Measurements from ENCODE around the gene HEBP2. TPM values are rescaled to one million over a fixed set of nuclear protein-coding genes. Genes with fewer than 3 reads are reported as not detected.
"Not testable (repeated sequence)": the region's sequence is repeated elsewhere in the genome, so short reads cannot be mapped to it uniquely, and the experiment has no call there.

Gene HEBP2
- polyA plus RNA-seq, 1 donor: 46.7 TPM

DNA sequence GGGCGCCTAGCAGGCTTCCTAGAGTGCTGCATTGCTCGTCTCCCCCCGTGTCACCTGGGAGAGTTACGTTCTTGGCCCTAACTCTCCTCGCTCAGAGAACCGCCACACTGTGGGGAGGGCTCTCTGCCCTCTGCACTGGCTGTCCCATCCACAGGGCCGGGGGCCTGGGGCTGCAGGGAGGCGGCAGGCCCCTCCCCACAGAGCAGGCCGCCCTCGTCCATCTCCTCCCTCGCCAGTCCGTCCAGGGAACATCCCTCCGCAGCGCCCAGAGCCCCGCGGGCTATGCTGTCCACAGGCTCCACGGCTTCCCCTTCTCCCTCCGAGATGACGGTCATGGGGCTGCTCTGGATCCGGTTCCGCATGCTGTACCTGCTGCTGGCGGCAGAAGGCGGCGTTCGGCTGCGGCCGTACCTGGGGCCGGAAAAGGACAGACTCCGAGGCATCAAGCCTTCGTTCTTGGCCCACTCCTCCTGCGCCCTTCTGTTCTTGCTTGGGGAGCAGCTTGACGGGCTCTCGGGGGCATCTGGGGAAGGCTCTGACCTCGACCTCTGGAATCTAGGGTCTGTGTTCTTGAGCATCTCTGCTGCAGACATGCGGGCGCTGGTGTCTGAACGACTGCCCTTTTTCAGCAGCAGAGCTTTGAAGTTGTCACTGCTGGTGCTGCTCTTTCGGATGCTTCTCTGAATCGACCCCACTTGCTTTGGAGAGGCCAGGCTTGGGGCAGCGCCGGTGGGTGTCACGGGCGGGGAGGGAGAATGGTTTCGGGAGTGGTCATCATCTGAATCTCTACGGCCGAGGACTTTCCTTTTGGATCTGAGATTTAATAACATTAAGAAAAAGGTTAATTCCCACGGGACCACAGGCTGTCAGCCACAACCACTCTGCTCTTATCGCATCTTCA lies 20.2 kb downstream of the HEBP2 start:
- no peak for DNase-seq (ENCODE audit: low read depth)

DNA sequence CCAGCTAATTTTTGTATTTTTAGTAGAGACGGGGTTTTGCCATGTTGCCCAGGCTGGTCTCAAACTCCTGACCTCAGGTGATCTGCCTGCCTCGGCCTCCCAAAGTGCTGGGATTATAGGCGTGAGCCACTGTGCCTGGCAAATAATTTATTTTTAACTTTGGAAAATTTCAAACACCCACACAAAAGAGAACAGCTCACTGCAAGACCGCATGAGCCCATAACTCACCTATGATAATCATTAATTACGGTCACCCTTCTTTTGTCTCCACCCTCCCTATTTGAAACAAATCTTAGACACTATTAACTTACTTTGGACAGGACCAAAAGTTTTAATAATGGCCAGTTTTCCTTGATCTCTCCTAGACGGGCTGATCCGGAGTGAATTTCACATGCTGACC lies 21.2 kb downstream of the HEBP2 start:
- DNase-seq (ENCODE audit: low read depth): not testable (repeated sequence)

DNA sequence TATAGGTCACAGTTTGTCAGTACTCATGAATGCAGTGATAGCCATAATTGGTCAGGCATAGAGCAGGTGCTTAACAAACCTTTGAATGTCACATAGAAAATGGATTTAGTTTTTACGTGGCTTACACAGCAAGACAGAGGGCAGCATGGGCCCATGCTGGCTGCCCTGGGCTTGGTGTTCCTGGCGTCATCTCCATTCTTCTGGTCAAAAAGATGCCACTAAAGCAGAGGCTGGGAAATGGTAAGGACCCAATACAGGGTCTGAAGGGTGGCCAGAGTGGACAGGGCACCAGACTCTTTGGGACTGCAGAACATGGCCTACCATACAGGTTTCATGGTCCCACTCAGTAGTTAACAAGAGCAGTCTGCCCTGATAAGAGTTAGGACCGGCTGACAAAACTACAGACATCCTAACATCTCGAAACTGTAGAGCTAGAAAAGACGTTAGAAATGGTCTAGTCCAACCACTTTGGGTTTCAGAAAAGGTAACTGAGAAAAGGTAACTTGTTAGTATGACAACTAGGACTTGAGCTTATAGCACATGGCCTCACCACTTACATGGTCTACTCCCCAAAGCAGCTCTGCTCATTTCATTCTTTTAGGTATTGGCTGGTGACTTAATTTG lies 22.6 kb downstream of the HEBP2 start:
- DNase-seq (ENCODE audit: low read depth): no peak

DNA sequence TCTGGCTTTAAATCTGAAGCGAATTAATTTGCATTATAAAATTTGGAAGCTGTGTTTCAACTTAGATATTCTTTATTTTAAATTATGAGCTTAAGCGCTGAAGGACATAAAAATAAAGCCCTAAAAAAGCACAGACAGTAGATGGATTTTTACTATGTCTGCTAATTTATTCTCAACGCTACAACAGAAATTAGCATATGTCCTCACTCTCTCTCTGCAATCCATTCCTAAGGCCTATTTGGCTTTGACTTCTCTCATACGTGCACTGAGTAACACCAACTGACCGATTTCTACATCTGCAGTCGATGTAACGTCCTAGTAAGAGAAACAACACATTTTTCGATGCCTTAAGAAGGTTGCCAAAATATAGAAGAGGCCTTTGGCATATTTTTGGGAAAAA lies 23.7 kb downstream of the HEBP2 start:
- DNase-seq (ENCODE audit: low read depth): no peak

DNA sequence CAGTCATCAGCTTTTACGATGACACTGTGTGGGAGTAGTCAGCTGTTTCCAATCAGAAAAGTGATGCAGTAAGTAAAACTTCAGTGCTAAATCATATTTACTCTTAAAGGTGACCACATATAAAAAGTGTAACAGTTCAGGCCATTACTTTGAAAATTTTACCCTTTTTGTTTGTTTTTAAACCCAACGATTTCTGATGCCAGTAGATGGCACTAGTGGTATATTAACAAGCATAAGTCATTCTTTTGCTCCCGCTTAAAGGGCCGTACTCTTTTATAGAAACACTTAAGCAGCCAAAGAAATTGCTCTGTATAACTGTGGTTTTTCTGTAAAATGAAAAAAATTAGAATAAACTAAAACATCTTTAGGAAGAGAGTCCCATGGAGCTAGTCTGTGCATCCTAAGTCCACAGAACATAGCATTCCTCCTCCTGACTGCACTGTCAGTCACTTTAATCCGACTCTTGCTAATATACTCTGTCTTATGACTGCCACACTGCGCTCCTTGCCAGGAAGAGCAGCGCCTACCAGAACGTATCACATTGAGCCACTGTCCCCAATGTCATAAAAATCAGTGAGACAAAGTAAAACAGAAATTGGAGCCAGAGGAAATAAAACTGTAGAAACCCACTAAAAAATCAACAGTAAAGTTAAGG lies 25.0 kb downstream of the HEBP2 start:
- peak; percentile 36 for DNase-seq (ENCODE audit: low read depth)

DNA sequence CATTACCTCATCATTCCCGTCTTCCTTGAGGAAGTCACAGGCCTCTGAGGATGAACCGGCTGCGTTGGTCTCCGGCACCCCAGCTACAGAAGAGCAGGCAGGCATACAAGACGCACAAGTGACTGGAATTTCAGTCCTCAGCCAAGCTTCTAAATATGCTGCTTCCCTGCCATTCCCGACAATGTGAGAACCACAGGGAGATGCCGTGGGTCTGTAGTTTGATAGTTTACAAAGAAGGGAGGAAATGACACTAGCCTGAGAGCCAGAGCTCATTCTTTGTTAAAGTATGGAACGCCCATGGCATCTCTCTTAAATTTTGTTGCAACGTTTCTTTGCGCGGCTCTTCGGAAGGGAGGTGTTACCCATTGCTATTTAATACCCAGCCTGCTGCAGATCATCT lies 25.7 kb downstream of the HEBP2 start:
- no peak for DNase-seq (ENCODE audit: low read depth)

DNA sequence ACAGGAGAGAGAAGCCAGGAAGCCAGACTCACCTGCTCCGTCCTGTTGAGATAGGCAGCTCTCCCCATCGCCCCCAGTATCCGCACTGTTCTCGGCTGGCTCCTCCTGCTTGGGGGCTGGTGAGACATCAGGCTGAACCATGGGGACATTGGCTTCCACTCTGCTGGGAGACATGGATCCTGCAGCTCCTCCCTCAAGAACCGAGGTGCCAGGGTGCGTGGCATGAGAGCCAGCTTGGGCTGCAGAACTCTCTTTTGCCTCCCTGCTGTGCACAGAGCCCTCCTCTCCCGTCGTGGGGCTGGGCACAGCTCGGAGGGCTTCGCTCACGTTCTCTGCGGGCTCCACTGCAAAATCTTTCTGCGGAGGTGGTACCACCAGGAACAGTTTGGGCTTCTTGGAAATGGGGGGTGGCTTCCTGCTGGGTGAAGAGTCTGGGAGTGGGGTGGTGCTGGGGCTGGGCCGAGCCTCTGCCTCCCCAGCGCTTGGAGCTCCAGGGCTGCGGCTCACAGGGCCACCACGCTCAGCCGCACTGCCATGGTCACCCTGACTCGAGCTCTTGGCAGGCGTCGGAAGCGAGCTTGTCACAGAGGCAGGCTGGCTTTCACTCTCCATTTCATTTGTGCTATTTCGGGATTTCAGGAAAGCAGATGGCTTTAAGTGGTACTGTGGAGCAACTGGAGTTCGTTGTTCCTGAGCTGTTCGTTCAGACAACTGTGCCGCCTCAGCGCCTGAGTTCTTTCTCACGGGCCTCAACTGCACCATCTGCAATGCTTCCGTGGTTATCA lies 26.5 kb downstream of the HEBP2 start:
- no peak for DNase-seq (ENCODE audit: low read depth)

DNA sequence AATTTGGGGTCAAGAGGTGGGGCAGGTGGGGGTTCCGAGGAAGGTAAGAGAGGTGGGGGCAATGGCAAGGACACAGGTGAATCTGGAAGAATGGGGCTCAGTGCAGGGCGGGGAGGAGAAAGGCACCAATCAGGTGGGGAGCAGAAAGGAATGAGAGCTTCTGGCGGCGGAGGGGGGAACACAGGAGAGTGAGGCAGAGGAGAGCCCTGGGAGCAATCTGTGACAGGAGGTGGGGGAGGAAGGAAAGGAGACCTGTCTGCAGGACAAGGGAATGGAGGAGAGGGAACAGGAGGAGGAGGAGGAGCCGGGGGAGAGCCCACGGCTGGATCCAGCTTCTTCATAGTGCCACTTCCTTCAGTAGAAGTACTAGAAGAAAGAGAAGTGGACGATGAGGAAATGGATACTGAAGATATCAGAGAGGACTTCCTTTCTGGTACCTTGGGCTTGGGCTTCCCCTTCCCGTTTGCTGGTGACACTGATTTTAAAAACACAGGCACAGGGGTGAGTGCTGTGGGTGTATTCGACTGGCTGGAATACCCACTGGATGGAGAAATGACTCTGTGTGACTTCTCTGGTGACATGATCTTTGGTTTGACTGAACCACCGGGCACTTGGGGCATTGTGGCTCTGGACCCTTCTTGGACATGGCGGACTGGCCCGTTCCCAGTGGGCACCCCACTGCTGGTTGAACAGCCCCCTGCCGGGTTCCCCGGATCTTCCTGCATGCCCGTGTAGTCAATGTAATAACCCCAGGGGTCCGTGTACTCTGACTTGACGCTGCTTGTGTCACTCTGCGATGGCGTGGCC lies 27.4 kb downstream of the HEBP2 start:
- DNase-seq (ENCODE audit: low read depth): no peak

DNA sequence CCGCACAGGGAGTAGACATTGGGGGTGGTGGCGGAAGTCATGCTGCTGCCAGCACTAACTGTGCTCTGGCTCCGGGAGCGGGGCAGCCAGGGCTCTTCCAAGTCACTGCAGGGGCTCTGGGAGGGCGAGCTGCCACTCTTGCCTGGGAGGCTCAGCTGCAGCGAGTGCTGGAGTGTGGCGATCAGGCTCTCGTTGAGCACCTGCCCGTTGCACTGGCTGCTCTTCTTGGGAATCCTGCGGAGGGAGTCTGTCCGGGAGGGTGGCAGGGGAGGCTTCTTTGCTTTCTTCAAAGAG lies 28.0 kb downstream of the HEBP2 start:
- DNase-seq (ENCODE audit: low read depth): no peak

DNA sequence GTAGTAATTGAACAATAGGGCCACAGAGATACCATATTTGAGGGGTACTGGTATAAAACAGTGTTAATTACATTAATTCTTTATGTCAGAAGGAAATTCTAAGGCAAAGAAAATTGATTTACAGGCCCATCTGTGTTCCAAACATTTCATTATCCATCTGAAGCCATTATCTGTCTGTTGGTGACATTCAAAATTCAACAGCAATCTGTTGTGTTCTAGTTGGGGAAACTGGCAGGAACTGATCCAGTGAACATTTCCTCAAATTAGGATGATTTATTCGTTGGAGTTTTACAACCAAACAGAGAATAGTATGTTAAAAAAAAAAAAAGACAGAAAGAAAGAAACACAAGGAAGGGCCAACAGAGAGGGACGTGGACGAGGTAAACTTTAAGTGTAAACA lies 30.1 kb downstream of the HEBP2 start:
- DNase-seq (ENCODE audit: low read depth): no peak

DNA sequence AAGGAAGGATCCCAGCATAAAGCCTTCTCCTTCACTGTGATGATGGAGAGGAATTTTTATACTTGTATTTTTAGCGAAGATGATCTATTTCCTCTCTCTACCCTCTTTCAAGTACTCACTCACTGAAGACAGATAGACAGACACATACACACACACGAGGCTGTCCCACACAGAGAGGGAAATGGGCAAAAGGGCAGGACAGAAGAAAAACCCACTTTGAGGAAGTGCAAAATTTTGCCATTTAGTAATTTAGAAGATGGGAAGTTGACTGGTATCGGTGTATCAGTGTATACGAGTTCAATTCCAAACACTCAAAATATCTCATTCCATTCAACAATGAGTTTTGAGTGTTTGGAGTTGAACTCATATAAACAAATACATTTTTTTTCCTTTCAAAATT lies 30.9 kb downstream of the HEBP2 start:
- DNase-seq (ENCODE audit: low read depth): no peak

- no peak for DNase-seq (ENCODE audit: low read depth)
Observed at GRCh38 chr6:138439546-138439945, 35.5 kb downstream of the HEBP2 start.

DNA sequence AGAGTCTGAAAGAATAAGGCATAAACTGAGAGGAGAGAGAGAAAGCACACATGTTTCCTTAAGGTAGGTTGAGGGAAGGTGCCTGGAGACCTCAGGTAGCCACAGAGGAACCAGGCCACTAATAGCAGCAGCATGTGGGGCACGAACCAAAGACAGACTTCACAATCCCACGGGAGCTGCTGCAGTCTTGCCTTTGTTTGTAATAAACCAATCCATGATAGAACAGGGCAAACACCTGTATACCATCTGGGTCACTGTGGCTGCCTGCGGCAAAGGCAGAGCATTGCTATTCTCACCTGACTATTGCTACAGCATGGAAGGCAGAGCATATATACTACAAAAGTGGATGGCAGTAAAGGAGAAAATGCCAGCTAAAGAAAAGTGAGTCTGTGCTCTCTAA lies 36.3 kb downstream of the HEBP2 start:
- no peak for DNase-seq (ENCODE audit: low read depth)

DNA sequence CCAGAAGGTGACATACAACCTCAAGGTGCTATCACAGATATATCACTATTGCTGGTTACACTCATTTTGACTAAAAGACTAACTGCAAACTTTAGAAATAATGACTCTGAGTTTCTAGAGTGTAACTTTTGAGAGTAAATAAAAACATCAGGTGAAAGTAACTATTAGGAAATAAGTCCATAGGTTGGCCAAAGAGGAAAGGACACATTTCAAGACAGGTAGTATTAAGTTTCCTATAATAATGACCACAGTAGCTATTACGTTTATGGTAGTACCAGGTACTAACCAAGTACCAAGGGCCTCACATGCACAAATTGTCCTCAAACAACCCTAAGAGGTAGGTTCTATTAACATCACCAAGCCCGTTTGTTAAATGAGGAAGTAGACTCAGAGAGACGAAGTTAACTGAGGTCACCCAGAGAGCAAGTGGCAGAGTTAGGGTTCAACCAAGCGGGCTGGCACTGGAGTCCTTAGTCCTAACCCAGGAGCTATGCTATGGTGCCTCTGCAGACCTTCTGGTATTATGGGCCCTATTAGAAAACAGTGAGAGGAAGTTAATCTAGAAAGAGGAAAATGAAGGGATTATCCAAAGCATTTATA lies 36.8 kb downstream of the HEBP2 start:
- DNase-seq (ENCODE audit: low read depth): no peak

DNA sequence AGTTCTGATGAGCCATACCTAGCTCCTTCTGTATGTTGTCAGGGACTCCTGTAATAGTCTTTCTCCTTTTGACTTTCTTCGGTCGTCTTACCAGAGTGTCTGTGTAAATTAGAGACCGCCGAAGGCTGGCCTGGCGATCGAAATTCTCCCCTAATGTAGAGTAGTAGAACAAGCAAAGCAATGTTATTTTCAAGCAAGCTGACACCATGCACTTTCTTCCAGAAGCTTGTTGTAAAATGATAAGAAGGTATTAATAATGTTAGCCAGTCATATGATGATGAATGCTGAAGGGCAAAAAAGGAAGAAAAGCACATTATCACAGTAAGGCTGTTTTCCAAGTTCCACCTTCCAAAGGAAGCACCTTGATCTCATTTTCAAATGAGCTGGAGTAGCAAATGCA lies 37.9 kb downstream of the HEBP2 start:
- no peak for DNase-seq (ENCODE audit: low read depth)

- DNase-seq (ENCODE audit: low read depth): no peak
Observed at GRCh38 chr6:138442663-138443062, 38.6 kb downstream of the HEBP2 start.

GRCh38 chr6:138443979-138444378 lies 40.0 kb downstream of the HEBP2 start:
- DNase-seq (ENCODE audit: low read depth): no peak

DNA sequence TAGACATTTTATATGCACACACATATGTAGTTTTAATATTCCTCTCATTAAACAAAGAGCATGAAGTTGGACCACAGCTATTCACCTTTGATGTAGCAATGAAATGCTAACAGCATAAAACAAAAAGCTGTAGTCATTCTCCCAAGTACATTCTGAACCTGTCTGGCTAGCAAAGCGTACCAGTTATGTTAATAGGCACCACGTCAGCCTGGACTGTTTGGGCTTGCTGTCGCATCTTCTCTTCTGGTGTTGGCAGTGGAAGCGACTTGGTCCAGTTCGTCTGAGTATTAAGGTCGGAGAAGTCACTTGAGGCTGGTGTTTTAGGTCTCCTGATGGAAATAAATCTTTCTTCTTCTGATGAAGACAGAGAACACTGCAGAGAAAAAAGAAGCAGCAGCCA lies 42.8 kb downstream of the HEBP2 start:
- DNase-seq (ENCODE audit: low read depth): no peak

DNA sequence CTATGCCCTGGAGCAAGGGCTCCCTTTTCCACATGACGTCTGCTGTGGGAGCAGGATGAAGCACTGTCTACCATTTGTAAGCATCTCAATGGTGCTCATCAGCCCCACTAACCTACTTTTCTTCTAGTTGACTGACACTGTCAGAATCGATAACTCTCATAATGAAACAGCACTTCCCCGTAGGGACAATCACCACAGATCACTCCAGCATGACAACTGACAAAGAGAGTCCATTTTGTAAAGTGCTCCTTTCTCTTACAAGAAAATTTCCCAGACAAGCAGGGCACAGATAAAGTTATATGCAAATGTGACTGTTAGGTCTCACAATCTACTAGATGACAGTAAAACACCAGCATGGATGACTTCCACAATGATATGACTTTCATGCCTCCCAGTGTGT lies 46.4 kb downstream of the HEBP2 start:
- no peak for DNase-seq (ENCODE audit: low read depth)

- DNase-seq (ENCODE audit: low read depth): no peak
Observed at GRCh38 chr6:138451043-138451442, 47.0 kb downstream of the HEBP2 start.
